Prostate gland (tissue), 2 donors: Measurements from ENCODE around the gene DNAJA1. TPM values are rescaled to one million over a fixed set of nuclear protein-coding genes. Genes with fewer than 3 reads are reported as not detected.

Experiments
- DNase-seq: peaks from one replicate; pipeline ENCODE4 v3.0.0-alpha.2; 2019; ENCODE audit warnings: low spot score
- H3K27ac ChIP-seq, 2 donors: fragments of 200-600 bp; sonication (generic); 2 replicates each; pipeline ENCODE4 v1.5.1; 2017 to 2019
- H3K27me3 ChIP-seq: fragments of 200-600 bp; sonication (generic); replicated peaks from 2 replicates; pipeline ENCODE4 v1.5.1; 2019; ENCODE audit not compliant: insufficient read depth
- H3K36me3 ChIP-seq, 2 donors: fragments of 200-600 bp; sonication (generic); 1 replicate in 1 of 2; 2 replicates in 1 of 2; pipeline versions ENCODE4 v1.5.1 to v1.8.1; 2017 to 2019
- H3K4me1 ChIP-seq: fragments of 200-600 bp; sonication (generic); replicated peaks from 2 replicates; pipeline ENCODE4 v1.5.1; 2019
- H3K4me3 ChIP-seq, 2 donors: fragments of 200-600 bp; sonication (generic); 2 replicates each; pipeline ENCODE4 v1.5.1; 2017 to 2019
- H3K9me3 ChIP-seq: fragments of 200-600 bp; sonication (generic); 2 replicates; pipeline ENCODE4 v1.5.1; 2017
- CTCF ChIP-seq, 4 experiments: fragments of 200-600 bp in 2 of 4; fragments of 450-650 bp in 2 of 4; sonication (generic) in 2 of 4; IDR thresholded peaks; 1 replicate in 3 of 4; 2 replicates in 1 of 4; pipeline ENCODE4 v1.5.1; 2016 to 2019; ENCODE audit warnings: antibody characterized with exemption in 4 of 4, mild to moderate bottlenecking in 2 of 4, moderate library complexity in 2 of 4
- POLR2A ChIP-seq: fragments of 450-650 bp; IDR thresholded peaks from one replicate; pipeline ENCODE4 v1.6.1; 2016; ENCODE audit warnings: antibody characterized with exemption, mild to moderate bottlenecking
- POLR2AphosphoS5 ChIP-seq: sonication (generic); formaldehyde crosslinking; IDR thresholded peaks from one replicate; pipeline ENCODE4 v1.6.1; 2017; ENCODE audit warnings: antibody characterized with exemption
- WGBS: methylation state at CpG from one replicate; pipeline ENCODE4 v1.1.5; 2018; 5-methylcytosine and 5-hydroxymethylcytosine counted together
- intact Hi-C: fragments of 100-400 bp; cut with DNase I; formaldehyde crosslinking; loops from one replicate; pipeline ENCODE4 v1.14.2; 2022
- total RNA-seq, 2 donors: library from RNA; depleted of rRNA; stranded (reverse); fragments of >200 nt; gene quantifications; one replicate each; pipeline ENCODE4 v1.1.0, GENCODE V29; 2016

The DNAJA1 gene
- total RNA-seq: 100 to 1,000 TPM in 1 of 2 donors, 10 to 100 TPM in 1; 99.4 to 116 TPM

- TF ChIP-seq POLR2AphosphoS5: peak; percentile 100
- peak; percentile 99 for TF ChIP-seq POLR2A
- TF ChIP-seq CTCF (IDR thresholded peaks at IDR 0.05): peak in 2 of 4 experiments; percentile 1 to 21
- H3K9me3 ChIP-seq: no peaks in the 10 kb centered on the region
- H3K4me1 ChIP-seq: peaks cover 5% of the 10 kb centered on the region
- WGBS: 0% methylated on average over 60 of the region's 61 CpGs
- peaks cover 0 to 5% of the 10 kb centered on the region in 2 donors for H3K36me3 ChIP-seq
- peak within 1 kb of the TSS; percentile 90 to 95 for H3K4me3 ChIP-seq
- DNase-seq: peak; percentile 95
- no peaks in the 10 kb centered on the region for H3K27me3 ChIP-seq
- intact Hi-C loops: no loop called here
- H3K27ac ChIP-seq: peak within 1 kb of the TSS; percentile 100
These were observed at the start of gene DNAJA1 for GRCh38 chr9:33024966-33025571. Gene DNAJA1 (plus strand): TSS chr9:33025273. CDS start chr9:33026485, 1,212 bp downstream.

- no peaks in the 10 kb centered on the region for H3K36me3 ChIP-seq
- 72% methylated on average over 2 of the region's 2 CpGs for WGBS
- H3K27ac ChIP-seq: no peak overlapping the region
- H3K9me3 ChIP-seq: no peaks in the 10 kb centered on the region
- intact Hi-C loops: no loop called here
- no peaks in the 10 kb centered on the region for H3K4me1 ChIP-seq
- no peak for DNase-seq
- no peaks in the 10 kb centered on the region for H3K27me3 ChIP-seq
- no peak overlapping the region for H3K4me3 ChIP-seq
- no peak for TF ChIP-seq POLR2AphosphoS5
- TF ChIP-seq POLR2A: no peak
- TF ChIP-seq CTCF (IDR thresholded peaks at IDR 0.05): no peak
These were observed 47.0 kb upstream of the DNAJA1 start for GRCh38 chr9:32978051-32978450.

GRCh38 chr9:32986971-32987370 is 38.1 kb upstream of the DNAJA1 start:
- H3K27ac ChIP-seq: no peak overlapping the region
- no peaks in the 10 kb centered on the region for H3K9me3 ChIP-seq
- WGBS: 95% methylated on average over 4 of the region's 4 CpGs
- TF ChIP-seq POLR2A: no peak
- no peak for TF ChIP-seq CTCF (IDR thresholded peaks at IDR 0.05)
- TF ChIP-seq POLR2AphosphoS5: no peak
- no peaks in the 10 kb centered on the region for H3K4me1 ChIP-seq
- no peaks in the 10 kb centered on the region for H3K36me3 ChIP-seq
- intact Hi-C loops: no loop called here
- no peak for DNase-seq
- no peaks in the 10 kb centered on the region for H3K27me3 ChIP-seq
- no peak overlapping the region for H3K4me3 ChIP-seq

GRCh38 chr9:32989660-32990059 is 35.4 kb upstream of the DNAJA1 start:
- Histone ChIP-seq H3K9me3 (no peaks in the 10 kb centered on the region), H3K4me1 (no peaks in the 10 kb centered on the region), H3K27ac (no peak overlapping the region), H3K4me3 (no peak overlapping the region), H3K27me3 (no peaks in the 10 kb centered on the region), H3K36me3 (no peaks in the 10 kb centered on the region)
- intact Hi-C loops: no loop called here
- DNase-seq: no peak
- WGBS: 87% methylated on average over 8 of the region's 8 CpGs
- TF ChIP-seq POLR2A: no peak
- no peak for TF ChIP-seq POLR2AphosphoS5

- TF ChIP-seq POLR2A (no peak), POLR2AphosphoS5 (no peak), CTCF (IDR thresholded peaks at IDR 0.05) (no peak)
- H3K9me3 ChIP-seq: no peaks in the 10 kb centered on the region
- 69% methylated on average over 6 of the region's 6 CpGs for WGBS
- peaks cover 0 to 5% of the 10 kb centered on the region in 2 donors for H3K36me3 ChIP-seq
- DNase-seq: no peak
- H3K27ac ChIP-seq: no peak overlapping the region
- intact Hi-C loops: no loop called here
- H3K4me1 ChIP-seq: no peaks in the 10 kb centered on the region
- no peaks in the 10 kb centered on the region for H3K27me3 ChIP-seq
- no peak overlapping the region for H3K4me3 ChIP-seq
These were observed 33.0 kb upstream of the DNAJA1 start for GRCh38 chr9:32991897-32992594.
